A204.1 (cell line): ENCODE data around the gene STAT4.

Source experiments
- FAIRE-seq: peaks from 2 replicates; lab custom pipeline; 2012; peaks lifted over from hg19 to GRCh38; lab: Jason Lieb, UNC

STAT4 gene

DNA sequence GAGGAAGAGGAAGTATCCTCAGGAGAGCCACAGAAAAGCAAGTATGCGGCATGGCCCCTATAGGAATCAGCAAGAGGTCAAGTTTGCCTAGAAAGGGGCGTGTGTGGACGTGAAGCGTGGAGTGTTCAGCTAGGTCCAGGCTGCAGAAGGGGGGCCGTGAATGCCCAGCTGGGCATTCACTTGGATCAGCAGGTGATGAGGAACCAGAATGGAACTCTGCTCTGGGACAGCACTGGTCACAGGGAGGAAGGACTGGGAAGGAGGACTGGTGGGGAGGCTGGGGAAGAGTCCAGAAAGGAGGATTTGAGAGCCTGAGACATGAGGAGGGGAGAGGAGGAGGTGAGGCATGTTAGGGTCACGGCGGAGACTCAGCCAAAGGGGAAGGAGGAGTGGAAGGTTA lies 156.6 kb downstream of the STAT4 start:
- no peak for FAIRE-seq

DNA sequence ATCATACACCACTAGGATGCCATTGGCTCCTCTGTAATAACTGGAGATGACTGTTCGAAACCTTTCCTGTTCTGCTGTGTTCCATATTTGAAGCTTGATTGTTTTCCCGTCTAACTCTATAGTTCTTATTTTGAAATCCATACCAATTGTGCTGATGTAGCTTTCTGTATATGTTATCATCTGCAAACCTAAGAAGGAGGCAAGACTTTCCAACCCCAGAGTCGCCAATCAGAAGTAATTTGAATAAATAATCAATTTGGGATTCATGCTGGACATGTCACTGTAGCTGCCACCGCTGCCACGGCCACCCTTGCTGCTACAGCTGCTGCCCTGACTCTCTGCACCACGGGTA lies 157.5 kb downstream of the STAT4 start:
- FAIRE-seq: no peak

DNA sequence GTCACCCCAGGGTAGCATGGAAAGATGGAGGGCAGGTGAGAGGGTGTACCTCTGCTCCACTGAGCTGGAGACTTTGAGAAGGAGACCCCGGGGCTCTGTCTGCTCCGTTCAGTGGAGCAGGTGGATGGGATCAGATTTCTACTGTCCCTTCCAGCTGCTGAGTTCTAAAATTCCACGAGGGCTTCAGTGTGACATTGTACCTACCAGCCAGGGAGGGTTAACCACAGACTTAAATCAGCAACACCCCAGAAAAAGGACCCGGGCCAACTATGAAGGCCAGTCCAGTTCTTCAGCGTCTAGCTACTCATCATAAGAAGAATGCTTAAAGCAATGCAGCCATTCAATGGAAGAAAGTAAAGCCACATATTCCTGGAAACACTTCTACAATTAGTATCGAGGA lies 160.7 kb downstream of the STAT4 start:
- FAIRE-seq: no peak

DNA sequence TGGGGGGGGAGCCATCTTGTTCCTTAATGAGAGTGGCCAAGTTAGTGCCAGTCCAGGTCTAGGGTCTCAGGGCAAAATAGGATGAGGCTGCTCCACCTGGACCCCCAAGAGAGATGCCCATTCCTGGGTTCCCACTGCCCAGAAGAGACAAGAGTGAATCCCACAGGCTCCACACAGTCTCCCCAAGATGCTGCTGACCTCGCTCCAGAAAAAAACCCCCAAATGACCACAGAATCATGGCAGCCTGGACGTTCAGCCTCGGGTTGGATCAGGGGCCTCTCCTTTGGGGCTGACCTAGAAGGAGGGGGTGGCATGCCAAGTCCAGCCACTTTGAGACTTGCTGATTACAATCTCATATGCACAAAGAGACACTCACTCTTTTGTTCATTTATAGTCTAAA lies 161.9 kb downstream of the STAT4 start:
- no peak for FAIRE-seq

DNA sequence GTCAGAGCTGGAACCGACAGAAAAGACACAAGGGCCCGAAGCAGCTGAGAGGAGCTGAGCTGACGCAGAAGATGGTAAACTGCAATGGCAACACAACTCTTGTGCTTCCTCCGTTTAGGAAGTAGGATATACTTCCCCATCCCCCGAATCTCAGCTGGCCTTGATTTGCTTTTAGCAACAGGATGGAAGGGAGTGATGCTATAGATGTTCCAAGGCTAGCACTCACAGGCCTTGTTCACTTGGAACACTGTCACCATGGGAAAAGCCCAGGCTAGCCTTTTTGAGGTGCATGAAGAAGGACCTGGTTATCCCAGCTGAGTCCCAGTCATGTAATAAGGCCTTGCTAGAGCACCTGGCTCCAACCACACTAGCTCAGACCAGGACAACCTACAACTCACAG lies 162.9 kb downstream of the STAT4 start:
- FAIRE-seq: no peak

DNA sequence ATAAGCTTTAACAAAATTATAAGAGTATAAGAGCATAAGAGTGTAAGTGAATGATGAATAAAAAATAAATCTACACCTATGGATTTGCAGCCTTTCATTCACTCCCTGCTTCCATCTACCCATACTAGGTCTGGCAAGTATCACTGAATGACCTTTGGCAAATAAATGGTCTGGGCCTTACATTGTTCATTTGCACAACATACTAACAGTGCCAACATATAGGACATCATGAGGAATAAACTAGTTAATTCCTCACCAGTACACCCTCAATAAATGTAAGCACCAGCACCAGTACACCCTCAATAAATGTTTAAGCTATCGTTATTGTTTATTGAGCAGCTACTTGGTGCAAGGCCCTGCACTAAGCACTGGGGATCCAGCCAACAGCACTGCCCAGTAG lies 163.7 kb downstream of the STAT4 start:
- no peak for FAIRE-seq

DNA sequence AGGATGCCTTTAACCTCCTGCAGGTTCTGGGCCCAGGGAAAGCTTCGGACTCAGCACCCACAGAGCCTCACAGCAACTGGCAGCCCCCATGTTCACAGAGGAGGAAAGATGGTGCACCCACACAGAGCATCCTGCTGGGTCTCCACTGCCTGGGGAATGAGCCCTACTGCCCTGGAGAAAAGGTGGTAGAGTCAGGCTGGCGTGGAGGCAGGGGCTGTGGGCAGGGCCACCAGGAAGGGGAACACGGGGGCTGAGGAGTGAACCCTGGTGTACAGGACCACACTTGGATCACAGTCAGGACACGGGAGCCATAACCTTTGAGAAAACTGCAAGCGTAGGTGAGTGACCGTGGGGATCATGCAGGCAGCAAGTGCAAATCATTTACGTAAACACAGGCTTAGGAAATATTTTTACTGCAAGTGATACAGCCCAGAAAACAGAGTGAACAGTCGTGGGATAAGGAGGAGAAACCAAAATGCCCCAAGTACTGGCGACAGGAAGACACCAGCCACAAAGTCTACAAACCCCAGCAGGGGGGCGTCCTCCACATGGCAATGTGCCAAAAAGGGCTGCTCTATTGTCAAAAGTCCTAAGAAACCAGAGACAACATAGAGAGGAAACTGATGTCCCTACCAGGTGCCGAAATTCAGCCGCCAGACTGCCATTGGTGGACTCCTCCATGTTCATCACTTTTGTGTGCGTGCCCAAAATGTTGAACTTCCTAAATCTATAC lies 164.4 kb downstream of the STAT4 start:
- no peak for FAIRE-seq

DNA sequence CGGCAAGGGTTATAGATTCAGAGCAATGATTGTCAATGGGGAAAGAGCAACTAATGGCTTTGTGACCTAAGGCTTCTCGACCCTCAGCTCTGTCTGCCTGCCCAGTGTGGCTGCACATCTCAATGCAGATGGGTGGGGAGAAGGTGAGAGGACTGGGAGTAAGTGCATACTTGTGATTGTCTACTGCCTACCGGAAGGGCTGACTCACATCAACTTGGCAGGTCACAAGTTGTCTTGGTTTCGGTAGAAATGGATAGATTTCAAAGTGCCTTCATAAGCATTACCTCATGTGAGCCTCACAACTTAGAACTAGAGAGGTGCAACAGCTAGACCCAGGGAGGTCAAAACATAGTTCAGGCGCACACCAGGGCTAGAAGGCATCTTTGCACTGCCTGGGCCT lies 166.2 kb downstream of the STAT4 start:
- FAIRE-seq: no peak

DNA sequence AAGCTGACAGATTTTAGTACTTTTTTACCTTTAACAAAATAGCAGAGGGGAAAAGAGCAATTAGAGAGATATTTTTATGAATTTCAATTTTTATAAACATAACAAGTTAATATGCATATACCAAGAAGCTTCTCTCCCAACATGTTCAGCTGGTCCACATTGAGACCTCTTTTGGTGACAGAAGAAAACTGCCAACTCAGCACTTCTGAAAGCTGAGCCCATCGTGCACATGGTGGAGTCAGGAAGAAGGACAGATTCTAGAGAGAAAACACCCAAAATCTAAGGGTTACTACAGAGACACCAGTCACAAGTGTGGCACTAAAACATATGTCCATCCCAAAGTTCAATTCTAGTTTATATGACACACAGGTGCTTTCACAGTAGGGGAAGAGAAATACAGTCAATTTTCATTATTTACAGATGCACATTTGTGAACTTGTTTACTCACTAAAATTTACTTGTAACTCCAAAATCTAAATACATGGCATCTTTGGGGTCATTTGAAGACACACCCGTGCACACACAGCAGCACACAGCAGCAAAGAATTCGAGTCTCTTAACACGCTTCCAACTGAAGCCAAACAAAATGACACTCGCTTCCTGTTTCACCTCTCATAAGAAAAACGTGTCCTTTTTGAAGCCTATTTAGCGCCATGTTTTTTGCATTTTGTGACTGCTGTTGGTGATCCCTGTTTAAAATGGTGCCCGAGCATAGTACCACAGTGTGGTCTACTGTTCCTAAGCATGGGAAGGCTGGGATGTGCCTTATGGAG lies 168.3 kb downstream of the STAT4 start:
- FAIRE-seq: no peak

DNA sequence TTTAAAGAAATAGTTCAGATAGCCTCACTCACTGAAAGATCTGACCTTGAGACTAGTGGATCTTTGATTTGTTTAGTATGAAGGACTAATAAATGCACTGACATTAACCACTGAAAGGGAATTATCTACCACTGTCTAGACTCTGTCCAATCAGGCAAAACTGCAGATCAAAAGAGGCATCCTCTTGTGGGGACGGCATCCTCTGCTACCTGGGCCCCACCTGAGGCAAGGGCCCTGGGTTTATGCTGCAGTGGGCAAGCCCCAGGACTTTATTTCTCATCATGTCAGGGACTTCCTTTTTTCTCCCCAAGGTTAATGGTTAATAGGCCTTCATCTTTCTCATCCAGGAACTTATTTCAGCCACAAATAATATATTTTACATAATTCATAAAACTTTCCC lies 169.1 kb downstream of the STAT4 start:
- no peak for FAIRE-seq

DNA sequence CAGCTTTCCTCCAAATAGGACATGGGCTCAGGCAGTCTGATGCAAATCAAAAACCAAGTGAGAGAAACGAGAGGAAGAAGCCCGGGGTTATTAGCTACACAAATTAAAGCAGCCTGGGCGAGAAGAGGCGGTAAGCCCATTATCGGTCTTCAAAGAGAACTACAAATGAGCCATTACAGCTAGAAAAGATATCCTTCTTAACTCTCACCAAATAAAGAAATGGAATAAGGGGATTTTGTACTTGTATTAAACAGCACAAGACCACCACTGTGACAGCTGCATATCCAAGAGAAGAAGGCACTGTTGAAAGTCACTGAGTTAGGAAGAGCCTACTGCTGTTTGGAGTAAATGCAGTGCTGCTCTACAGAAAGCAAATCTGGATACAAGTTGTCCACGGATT lies 169.5 kb downstream of the STAT4 start:
- no peak for FAIRE-seq

DNA sequence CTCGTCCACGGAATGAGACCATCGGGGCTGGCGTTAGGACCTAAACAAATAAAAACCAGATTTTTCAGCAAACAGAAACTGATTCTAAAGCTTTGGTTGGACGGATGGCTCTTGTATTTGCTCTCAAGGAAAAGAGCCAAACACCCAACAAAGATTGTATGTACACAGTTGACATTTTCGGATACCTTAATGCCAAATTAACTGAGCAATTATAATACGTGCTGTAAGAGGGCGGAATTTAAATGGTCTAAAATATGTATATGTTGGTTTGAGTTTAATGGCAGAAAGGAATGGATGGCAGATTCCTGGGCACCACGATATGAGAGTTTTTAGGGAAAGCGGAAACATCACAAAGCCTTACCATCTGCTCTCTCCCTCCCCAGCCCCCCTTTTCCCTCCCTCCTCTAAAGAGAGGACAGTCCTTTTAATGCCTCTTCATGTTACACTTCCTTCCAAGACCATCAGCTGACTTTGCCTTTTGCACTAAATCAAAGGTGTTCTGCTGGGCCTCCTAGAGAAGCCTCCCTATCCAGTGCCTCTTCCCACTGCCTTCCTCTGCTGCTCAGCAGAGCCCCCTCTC lies 170.1 kb downstream of the STAT4 start:
- FAIRE-seq: no peak

DNA sequence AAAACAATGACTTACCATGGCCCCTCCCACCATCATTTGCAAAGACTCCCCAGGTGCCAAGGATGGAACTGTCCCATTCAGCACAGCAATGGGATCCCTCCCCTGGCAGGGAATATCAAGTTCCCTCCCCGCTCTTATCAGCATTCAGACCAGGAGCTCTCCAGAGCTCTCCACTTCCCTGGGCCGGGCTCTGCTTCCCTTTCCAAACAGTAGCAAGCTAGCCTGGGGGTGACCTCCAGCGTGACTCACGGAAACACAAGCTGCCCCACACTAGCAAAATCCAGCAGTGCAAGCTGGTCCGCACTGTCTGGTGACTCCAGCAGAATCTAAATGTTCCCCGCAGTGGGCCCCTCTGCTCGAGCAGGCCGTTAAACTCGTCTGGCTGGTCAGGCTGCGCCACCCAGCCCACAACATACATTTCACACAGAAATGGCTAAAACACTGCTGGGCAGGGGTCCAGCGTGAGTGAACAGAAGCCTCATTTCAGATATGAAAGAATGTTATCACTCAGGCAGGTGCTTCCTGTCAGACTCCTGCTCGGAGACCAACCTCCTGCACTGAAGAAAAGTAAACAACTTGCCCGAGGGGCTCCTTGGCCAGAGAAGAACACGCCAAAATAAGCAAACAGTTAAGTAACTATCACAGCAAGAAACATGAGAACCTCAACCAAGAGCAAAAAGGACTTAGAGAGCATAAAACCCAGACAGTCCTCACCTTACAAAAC lies 170.7 kb downstream of the STAT4 start:
- FAIRE-seq: no peak
